OCI-M2 (cell line): ENCODE data around the gene ACOXL.
"Not testable (repeated sequence)": the region's sequence is repeated elsewhere in the genome, so short reads cannot be mapped to it uniquely, and the experiment has no call there.

Experiments
- DNase-seq: peaks from one replicate; lab custom pipeline; 2025; ENCODE audit not compliant: unreplicated experiment; lab: John Stamatoyannopoulos, UW

Gene ACOXL

GRCh38 chr2:110960954-110961353 lies 228.6 kb downstream of the ACOXL start:
- no peak for DNase-seq

GRCh38 chr2:110961643-110962042 lies 229.3 kb downstream of the ACOXL start:
- not testable (repeated sequence) for DNase-seq

GRCh38 chr2:110969696-110970095 lies 237.3 kb downstream of the ACOXL start:
- no peak for DNase-seq

- DNase-seq = no peak
These were observed 237.8 kb downstream of the ACOXL start for GRCh38 chr2:110970201-110970600.

- DNase-seq = no peak
These were observed 239.4 kb downstream of the ACOXL start for GRCh38 chr2:110971811-110972210.

GRCh38 chr2:110973262-110973661 lies 240.9 kb downstream of the ACOXL start:
- DNase-seq = no peak

- no peak for DNase-seq
These were observed 245.0 kb downstream of the ACOXL start for GRCh38 chr2:110977403-110977802.

GRCh38 chr2:110978148-110978547 lies 245.8 kb downstream of the ACOXL start:
- no peak for DNase-seq

GRCh38 chr2:110978756-110979470 lies 246.5 kb downstream of the ACOXL start:
- DNase-seq = no peak

GRCh38 chr2:110979471-110980338 lies 247.3 kb downstream of the ACOXL start:
- no peak for DNase-seq

GRCh38 chr2:110980339-110981062 lies 248.1 kb downstream of the ACOXL start:
- no peak for DNase-seq

GRCh38 chr2:110983133-110983532 lies 250.8 kb downstream of the ACOXL start:
- no peak for DNase-seq

- no peak for DNase-seq
These were observed 252.5 kb downstream of the ACOXL start for GRCh38 chr2:110984694-110985490.

- DNase-seq = no peak
These were observed 258.1 kb downstream of the ACOXL start for GRCh38 chr2:110990440-110990839.

- no peak for DNase-seq
These were observed 259.5 kb downstream of the ACOXL start for GRCh38 chr2:110991911-110992310.

- no peak for DNase-seq
These were observed 260.5 kb downstream of the ACOXL start for GRCh38 chr2:110992886-110993285.

- no peak for DNase-seq
These were observed 261.3 kb downstream of the ACOXL start for GRCh38 chr2:110993557-110994231.

- no peak for DNase-seq
These were observed 262.0 kb downstream of the ACOXL start for GRCh38 chr2:110994250-110994961.

GRCh38 chr2:110995911-110996310 lies 263.5 kb downstream of the ACOXL start:
- no peak for DNase-seq
